ENCODE measurements around the gene CATSPERB. TPM values are rescaled to one million over a fixed set of nuclear protein-coding genes. Genes with fewer than 3 reads are reported as not detected.

Gene CATSPERB
- total and polyA plus RNA-seq, 8 donors: 0.31 to 56.5 (median 3.5) TPM

DNA sequence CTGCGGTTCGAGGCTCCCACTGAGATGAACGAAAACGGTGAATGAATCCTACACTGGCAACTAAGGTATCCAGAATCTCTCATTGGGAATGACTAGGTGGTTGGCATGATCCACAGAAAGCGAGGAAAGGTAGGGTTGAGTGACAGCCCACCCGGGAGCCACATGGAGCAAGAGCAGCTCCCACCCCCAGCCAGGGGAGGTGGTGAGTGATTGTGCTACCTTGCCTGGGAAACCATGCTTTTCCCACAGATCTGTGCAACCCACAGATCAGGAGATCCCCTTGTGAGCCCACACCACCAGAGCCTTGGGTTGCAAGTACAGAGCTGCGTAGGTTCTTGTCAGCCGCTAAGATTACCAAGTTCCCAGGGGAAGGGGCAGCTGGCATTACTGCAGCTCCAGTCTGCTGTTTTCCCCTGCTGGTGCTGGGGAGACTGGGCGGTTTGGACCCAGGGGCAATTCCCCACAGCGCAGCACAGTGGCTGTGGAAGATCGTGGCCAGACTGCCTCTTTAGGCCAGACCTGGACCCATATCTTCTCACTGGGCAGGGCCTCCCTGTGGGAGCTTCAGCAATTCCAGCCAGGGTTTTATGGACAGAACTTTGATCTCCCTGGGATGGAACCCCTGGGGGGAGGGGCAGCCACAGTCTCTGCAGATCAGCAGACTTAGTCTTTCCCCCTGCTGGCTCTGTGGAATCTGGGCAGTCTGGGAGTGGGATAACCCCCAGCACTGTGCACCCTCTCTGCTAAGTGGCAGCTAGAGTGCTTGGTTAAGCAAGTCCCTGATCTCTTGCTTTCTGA, 177.2 kb downstream of the CATSPERB start:
- TF ChIP-seq POLR2A (IDR thresholded peaks at IDR 0.05) (no peak), POLR2AphosphoS5 (IDR thresholded peaks at IDR 0.05) (no peak), CTCF (IDR thresholded peaks at IDR 0.05) (no peak), EP300 (IDR thresholded peaks at IDR 0.05) (no peak)
- Histone ChIP-seq H3K9me3 (peaks cover 0 to 5% (median 0%) of the 10 kb centered on the region in 4 donors), H3K4me3 (no peak overlapping the region), H3K27ac (no peak overlapping the region), H3K27me3 (no peaks in the 10 kb centered on the region), H3K4me1 (no peaks in the 10 kb centered on the region), H3K36me3 (no peaks in the 10 kb centered on the region)
- WGBS, 5 donors: 84 to 95% (median 91%) methylated on average over 8 to 11 of the region's 11 CpGs
- intact Hi-C loops (cut with DNase I; ENCODE audit: low total_unique reads): no loop called here
- DNase-seq: peak in 1 of 2 donors; percentile 29

DNA sequence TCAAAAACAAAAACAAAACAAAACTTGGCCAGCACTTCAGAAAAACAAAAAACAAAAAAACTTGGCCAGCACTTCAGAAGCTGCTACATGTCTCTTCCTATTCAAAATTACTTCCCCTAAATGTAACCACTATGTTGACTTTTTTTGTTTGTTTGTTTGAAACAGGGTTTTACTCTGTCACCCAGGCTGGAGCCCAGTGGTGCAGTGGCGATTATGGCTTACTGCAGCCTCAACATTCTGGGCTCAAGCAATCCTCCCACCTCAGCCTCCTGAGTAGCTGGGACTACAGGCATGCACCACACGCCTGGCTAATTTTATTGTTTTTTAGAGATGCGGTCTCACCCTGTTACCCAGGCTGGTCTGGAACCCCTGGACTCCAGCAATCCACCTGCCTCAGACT, 183.8 kb downstream of the CATSPERB start:
- no peak overlapping the region for H3K27ac ChIP-seq
- intact Hi-C loops (cut with DNase I; ENCODE audit: low total_unique reads): no loop called here
- TF ChIP-seq CTCF (IDR thresholded peaks at IDR 0.05) (no peak), POLR2A (IDR thresholded peaks at IDR 0.05) (no peak), POLR2AphosphoS5 (IDR thresholded peaks at IDR 0.05) (no peak), EP300 (IDR thresholded peaks at IDR 0.05) (no peak)
- H3K9me3 ChIP-seq: no peaks in the 10 kb centered on the region
- WGBS, 5 donors: 78 to 88% (median 84%) methylated on average over 3 of the region's 3 CpGs
- H3K27me3 ChIP-seq: no peaks in the 10 kb centered on the region
- no peaks in the 10 kb centered on the region for H3K4me1 ChIP-seq
- no peak for DNase-seq
- H3K36me3 ChIP-seq: no peaks in the 10 kb centered on the region
- no peak overlapping the region for H3K4me3 ChIP-seq

DNA sequence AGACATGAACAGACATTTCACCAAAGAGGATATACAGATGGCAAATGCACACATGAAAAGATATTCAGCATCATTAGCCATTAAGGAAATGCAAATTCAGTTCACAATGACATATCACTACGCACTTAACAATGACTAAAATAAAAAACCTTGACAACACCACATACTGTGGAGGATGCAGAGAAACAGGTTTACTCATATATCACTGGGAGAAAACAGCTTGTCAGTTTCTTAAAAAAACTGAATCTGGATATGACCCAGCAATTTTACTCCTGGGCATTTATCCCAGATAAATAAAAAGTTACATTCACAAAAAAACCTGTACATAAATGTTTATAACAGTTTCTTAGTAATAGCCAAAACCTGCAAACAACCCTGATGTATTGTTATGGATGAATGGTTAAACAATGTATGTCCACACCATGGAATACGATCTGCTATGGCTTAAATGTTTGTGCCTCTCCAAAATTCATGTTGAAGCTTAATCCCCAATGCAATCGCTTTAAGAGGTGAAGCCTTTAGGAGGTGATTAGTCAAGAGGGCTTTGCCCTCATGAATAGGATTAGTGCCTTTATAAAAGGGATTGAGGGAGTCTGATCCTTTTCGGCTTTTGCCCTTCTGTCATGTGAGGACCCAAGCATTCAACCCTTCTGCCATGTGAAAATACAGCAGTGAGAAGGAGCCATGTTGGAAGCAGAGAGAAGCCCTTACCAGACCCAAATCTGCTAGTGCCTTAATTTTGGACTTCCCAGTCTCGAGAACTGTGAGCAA, 185.8 kb downstream of the CATSPERB start:
- H3K27ac ChIP-seq: no peak overlapping the region
- TF ChIP-seq POLR2AphosphoS5 (IDR thresholded peaks at IDR 0.05) (no peak), EP300 (IDR thresholded peaks at IDR 0.05) (no peak), POLR2A (IDR thresholded peaks at IDR 0.05) (no peak), CTCF (IDR thresholded peaks at IDR 0.05) (no peak)
- H3K4me3 ChIP-seq: no peak overlapping the region
- peaks cover 0 to 10% (median 7%) of the 10 kb centered on the region in 4 donors for H3K9me3 ChIP-seq
- WGBS, 5 donors: 64 to 77% (median 67%) methylated on average over 5 of the region's 5 CpGs
- no peaks in the 10 kb centered on the region for H3K27me3 ChIP-seq
- intact Hi-C loops (cut with DNase I; ENCODE audit: low total_unique reads): no loop called here
- H3K4me1 ChIP-seq: no peaks in the 10 kb centered on the region
- H3K36me3 ChIP-seq: no peaks in the 10 kb centered on the region
- DNase-seq: no peak

- H3K27me3 ChIP-seq: no peaks in the 10 kb centered on the region
- no peak overlapping the region for H3K4me3 ChIP-seq
- H3K27ac ChIP-seq: no peak overlapping the region
- intact Hi-C loops (cut with DNase I; ENCODE audit: low total_unique reads): no loop called here
- no peaks in the 10 kb centered on the region for H3K36me3 ChIP-seq
- no peak for DNase-seq
- no peaks in the 10 kb centered on the region for H3K4me1 ChIP-seq
- H3K9me3 ChIP-seq: peaks cover 0 to 15% (median 7%) of the 10 kb centered on the region in 4 donors
- no peak for TF ChIP-seq CTCF (IDR thresholded peaks at IDR 0.05)
- no peak for TF ChIP-seq POLR2A (IDR thresholded peaks at IDR 0.05)
- no peak for TF ChIP-seq EP300 (IDR thresholded peaks at IDR 0.05)
- no peak for TF ChIP-seq POLR2AphosphoS5 (IDR thresholded peaks at IDR 0.05)
These were observed 186.7 kb downstream of the CATSPERB start for GRCh38 chr14:91545204-91545603.

All from stomach (tissue), 9 donors.